Left lung (tissue), 10 donors: ENCODE data around the gene ATP8A2. TPM values are rescaled to one million over a fixed set of nuclear protein-coding genes. Genes with fewer than 3 reads are reported as not detected.

Experiments
- ATAC-seq: fragments of 200-7000 bp; cut with Tn5 transposase; one replicate; pipeline ENCODE4 v1.9.1; 2020; ENCODE audit warnings: moderate library complexity
- DNase-seq, 4 donors: peaks; one replicate each; pipeline ENCODE4 v3.0.0-alpha.2; 2013 to 2020
- H3K27ac ChIP-seq, 2 donors: fragments of 200-600 bp; sonication (generic) in 1 of 2; one replicate each; pipeline versions ENCODE4 v1.5.0 to v1.8.0; 2020 to 2021
- H3K27me3 ChIP-seq, 2 donors: fragments of 200-600 bp; sonication (generic) in 1 of 2; one replicate each; pipeline versions ENCODE4 v1.5.0 to v1.8.0; 2020 to 2021
- H3K36me3 ChIP-seq, 2 donors: fragments of 200-600 bp; sonication (generic) in 1 of 2; one replicate each; pipeline versions ENCODE4 v1.5.0 to v1.8.0; 2020 to 2021
- H3K4me1 ChIP-seq, 2 donors: fragments of 200-600 bp; one replicate each; pipeline ENCODE4 v1.8.0; 2021
- H3K4me3 ChIP-seq, 2 donors: fragments of 200-600 bp; sonication (generic) in 1 of 2; one replicate each; pipeline versions ENCODE4 v1.5.0 to v1.8.0; 2020 to 2021; ENCODE audit warnings: mild to moderate bottlenecking in 1 of 2
- H3K9me3 ChIP-seq, 2 donors: fragments of 200-600 bp; sonication (generic) in 1 of 2; one replicate each; pipeline versions ENCODE4 v1.5.0 to v1.8.0; 2020 to 2021
- intact Hi-C, 2 donors: fragments of 100-400 bp; cut with DNase I; formaldehyde crosslinking; loops; one replicate each; pipeline versions ENCODE4 v1.11.2 to v1.14.2; 2022
- polyA plus RNA-seq, 6 donors: library from polyadenylated mRNA; unstranded; fragments of 120-200 nt; gene quantifications; one replicate each; pipeline ENCODE4 v1.2.1, GENCODE V29; 2013; ENCODE audit not compliant: insufficient read length in 6 of 6
- total RNA-seq, 2 donors: library from RNA; stranded (reverse); fragmentation: NEBNext Ultra II Directional; extraction: Animal tissue kit (Norgen Biotek cat#: 25700); gene quantifications; one replicate each; pipeline ENCODE4 v1.2.1, GENCODE V29; 2021
- TF ChIP-seq, protein P1 (sequence below), 2 donors: fragments of 200-600 bp; sonication (generic) in 1 of 2; IDR thresholded peaks; one replicate each; pipeline versions ENCODE4 v1.5.0 to v1.8.0; 2021; ENCODE audit warnings: antibody characterized with exemption in 2 of 2
- donor health status: DM: no; HTN: yes; CAD: no.
- donor health status: DM: no; HTN: no; CAD: no.

ATP8A2 gene
- total and polyA plus RNA-seq, 8 donors = 1.1 to 13.4 (median 9.6) TPM

GRCh38 chr13:25890671-25891212, 519.0 kb downstream of the ATP8A2 start:
- no peak for ATAC-seq
- intact Hi-C loops = no loop called here

GRCh38 chr13:25898991-25899390, 527.2 kb downstream of the ATP8A2 start:
- intact Hi-C loops = no loop called here
- no peak overlapping the region for H3K4me3 ChIP-seq
- H3K9me3 ChIP-seq = peaks cover 0 to 2% of the 10 kb centered on the region in 2 donors
- H3K27ac ChIP-seq = no peak overlapping the region
- H3K4me1 ChIP-seq = no peaks in the 10 kb centered on the region
- ATAC-seq (no peak), DNase-seq (no peak)
- TF ChIP-seq, protein P1, sequence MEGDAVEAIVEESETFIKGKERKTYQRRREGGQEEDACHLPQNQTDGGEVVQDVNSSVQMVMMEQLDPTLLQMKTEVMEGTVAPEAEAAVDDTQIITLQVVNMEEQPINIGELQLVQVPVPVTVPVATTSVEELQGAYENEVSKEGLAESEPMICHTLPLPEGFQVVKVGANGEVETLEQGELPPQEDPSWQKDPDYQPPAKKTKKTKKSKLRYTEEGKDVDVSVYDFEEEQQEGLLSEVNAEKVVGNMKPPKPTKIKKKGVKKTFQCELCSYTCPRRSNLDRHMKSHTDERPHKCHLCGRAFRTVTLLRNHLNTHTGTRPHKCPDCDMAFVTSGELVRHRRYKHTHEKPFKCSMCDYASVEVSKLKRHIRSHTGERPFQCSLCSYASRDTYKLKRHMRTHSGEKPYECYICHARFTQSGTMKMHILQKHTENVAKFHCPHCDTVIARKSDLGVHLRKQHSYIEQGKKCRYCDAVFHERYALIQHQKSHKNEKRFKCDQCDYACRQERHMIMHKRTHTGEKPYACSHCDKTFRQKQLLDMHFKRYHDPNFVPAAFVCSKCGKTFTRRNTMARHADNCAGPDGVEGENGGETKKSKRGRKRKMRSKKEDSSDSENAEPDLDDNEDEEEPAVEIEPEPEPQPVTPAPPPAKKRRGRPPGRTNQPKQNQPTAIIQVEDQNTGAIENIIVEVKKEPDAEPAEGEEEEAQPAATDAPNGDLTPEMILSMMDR (IDR thresholded peaks at IDR 0.05) = no peak
- no peaks in the 10 kb centered on the region for H3K36me3 ChIP-seq
- H3K27me3 ChIP-seq = no peaks in the 10 kb centered on the region

More at GRCh38 chr13:25890671-25891212, 519.0 kb downstream of the ATP8A2 start:
- no peaks in the 10 kb centered on the region for H3K9me3 ChIP-seq
- H3K27ac ChIP-seq = no peak overlapping the region
- H3K4me3 ChIP-seq = no peak overlapping the region
- no peak for DNase-seq
- TF ChIP-seq, protein P1 (IDR thresholded peaks at IDR 0.05) = no peak
- no peaks in the 10 kb centered on the region for H3K4me1 ChIP-seq
- no peaks in the 10 kb centered on the region for H3K36me3 ChIP-seq
- no peaks in the 10 kb centered on the region for H3K27me3 ChIP-seq

GRCh38 chr13:25899464-25899863, 527.7 kb downstream of the ATP8A2 start:
- Histone ChIP-seq H3K27me3 (no peaks in the 10 kb centered on the region), H3K4me1 (no peaks in the 10 kb centered on the region), H3K4me3 (no peak overlapping the region), H3K36me3 (no peaks in the 10 kb centered on the region), H3K9me3 (peaks cover 0 to 2% of the 10 kb centered on the region in 2 donors), H3K27ac (no peak overlapping the region)
- DNase-seq (no peak), ATAC-seq (no peak)
- intact Hi-C loops = no loop called here
- TF ChIP-seq, protein P1 (IDR thresholded peaks at IDR 0.05) = no peak

DNA sequence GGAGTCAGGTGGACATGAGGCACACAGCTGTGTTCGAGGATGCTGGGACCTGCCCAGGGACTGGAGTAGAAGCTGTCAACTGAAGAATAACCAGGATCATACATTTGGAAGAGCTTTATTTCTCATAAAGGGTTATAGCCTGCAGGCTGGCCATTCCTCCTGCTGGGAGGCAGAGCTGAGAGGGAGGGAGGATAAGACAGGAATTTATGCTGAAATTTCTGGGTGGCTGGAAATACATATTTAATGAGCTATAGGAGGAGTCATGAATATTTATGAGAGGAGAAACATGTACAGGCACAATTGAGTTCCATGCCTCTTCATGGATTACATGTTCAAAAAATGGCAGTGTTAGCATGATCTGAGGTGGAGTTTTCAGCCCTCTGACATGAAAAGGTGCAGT, 528.2 kb downstream of the ATP8A2 start:
- intact Hi-C loops = no loop called here
- Histone ChIP-seq H3K36me3 (no peaks in the 10 kb centered on the region), H3K27ac (no peak overlapping the region), H3K4me3 (no peak overlapping the region), H3K27me3 (no peaks in the 10 kb centered on the region), H3K9me3 (peaks cover 0 to 2% of the 10 kb centered on the region in 2 donors), H3K4me1 (no peaks in the 10 kb centered on the region)
- DNase-seq = no peak
- ATAC-seq = no peak
- TF ChIP-seq, protein P1 (IDR thresholded peaks at IDR 0.05) = no peak

GRCh38 chr13:25901460-25902376, 529.9 kb downstream of the ATP8A2 start:
- Histone ChIP-seq H3K27me3 (no peaks in the 10 kb centered on the region), H3K4me1 (no peaks in the 10 kb centered on the region), H3K9me3 (peaks cover 0 to 2% of the 10 kb centered on the region in 2 donors), H3K36me3 (no peaks in the 10 kb centered on the region), H3K4me3 (no peak overlapping the region), H3K27ac (no peak overlapping the region)
- ATAC-seq (peak; percentile 63), DNase-seq (peak in 2 of 4 donors; percentile 41 to 62)
- TF ChIP-seq, protein P1 (IDR thresholded peaks at IDR 0.05) = no peak
- intact Hi-C loops = no loop called here
